Lung microvascular endothelial cell (primary cell): ENCODE measurements around the gene AKAP13. TPM values are rescaled to one million over a fixed set of nuclear protein-coding genes. Genes with fewer than 3 reads are reported as not detected.

ENCODE experiments used
- DNase-seq, 2 donors: peaks; one replicate each; pipeline versions ENCODE4 v3.0.0 to v3.0.0-alpha.2; 2010; ENCODE audit warnings: low read depth in 2 of 2
- total RNA-seq: library from RNA; depleted of rRNA; stranded (reverse); fragments of >200 nt; gene quantifications from 2 replicates; pipeline ENCODE4 v1.2.1, GENCODE V29; 2014

AKAP13 gene
- total RNA-seq, 1 donor from 2014 or later: 44.4 TPM

GRCh38 chr15:85444122-85444745, 63.8 kb downstream of the AKAP13 start:
- DNase-seq: no peak

DNA sequence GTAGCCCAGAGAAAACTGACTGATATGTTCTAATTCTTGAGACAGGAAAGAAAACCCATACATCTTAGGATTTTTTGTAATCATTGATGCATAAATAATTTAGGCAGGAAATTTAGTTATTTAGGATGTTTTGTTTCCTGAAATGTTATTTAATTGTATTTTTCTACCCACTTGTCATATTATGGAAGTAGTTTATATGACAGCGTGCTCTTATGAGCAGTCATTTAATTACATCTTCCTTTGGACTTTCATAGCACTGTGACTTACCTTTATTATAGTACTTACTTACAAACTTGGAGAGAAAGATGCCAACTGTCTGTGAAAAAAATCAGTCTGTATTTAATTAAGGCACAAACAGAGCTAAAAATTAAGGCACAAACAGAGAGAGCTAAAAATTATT, 65.0 kb downstream of the AKAP13 start:
- DNase-seq: no peak

GRCh38 chr15:85451099-85451700, 70.8 kb downstream of the AKAP13 start:
- no peak for DNase-seq

DNA sequence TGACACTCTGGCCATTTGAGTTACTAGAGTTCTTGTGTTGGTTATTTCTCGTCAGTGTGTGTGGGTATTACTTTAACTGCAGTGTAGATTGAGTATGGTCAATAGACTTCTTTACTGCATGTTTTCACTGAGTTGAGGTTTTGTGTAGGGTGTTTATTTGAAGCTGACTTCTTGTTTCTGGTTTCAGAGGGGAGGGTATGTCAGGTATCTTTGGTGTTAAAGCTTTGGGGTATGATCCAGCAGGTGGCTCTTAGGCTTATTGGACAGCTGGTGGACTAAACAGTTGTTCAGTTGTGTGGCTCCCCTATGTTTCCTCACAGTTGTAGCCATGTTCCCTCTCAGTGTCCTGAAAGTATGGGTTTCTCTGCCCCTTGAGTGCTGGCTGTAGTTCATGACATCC, 72.0 kb downstream of the AKAP13 start:
- no peak for DNase-seq

DNA sequence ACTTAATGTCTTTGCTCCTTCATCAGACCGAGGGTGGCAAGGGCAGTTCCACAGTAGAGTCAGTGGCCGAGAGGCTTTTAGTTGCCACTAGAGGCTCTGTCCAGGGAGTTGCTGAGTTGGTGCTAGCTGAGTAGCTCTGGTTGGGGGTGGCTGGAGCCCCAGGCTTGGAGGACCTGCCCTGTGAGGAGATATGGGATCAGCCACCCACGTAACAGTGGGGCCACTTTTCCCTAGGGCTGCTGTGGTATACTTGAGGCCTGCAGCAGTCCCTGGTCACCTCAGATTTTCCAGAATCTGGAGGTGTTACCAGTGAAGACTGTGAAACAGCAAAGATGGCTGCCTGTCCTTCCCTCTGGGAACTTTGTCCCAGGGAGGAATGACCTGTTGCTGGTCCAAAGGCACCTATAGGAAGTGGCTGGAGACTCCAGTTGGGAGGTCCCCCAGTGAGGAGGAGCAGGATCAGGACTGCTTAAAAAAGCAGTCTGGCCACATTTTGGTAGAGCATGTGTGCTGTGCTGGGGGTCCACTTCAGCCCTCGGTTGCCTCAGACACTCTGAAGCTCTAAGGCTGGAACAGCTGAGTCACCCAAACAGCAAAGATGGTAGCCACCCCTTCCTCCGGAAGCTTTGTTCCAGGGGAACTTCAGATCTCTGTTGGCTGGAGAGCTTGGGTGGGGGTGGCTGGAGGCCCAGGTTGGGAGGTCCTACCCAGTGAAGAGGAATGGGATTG, 72.9 kb downstream of the AKAP13 start:
- peak; percentile 12 to 25 for DNase-seq

GRCh38 chr15:85454403-85454802, 74.0 kb downstream of the AKAP13 start:
- DNase-seq: no peak

DNA sequence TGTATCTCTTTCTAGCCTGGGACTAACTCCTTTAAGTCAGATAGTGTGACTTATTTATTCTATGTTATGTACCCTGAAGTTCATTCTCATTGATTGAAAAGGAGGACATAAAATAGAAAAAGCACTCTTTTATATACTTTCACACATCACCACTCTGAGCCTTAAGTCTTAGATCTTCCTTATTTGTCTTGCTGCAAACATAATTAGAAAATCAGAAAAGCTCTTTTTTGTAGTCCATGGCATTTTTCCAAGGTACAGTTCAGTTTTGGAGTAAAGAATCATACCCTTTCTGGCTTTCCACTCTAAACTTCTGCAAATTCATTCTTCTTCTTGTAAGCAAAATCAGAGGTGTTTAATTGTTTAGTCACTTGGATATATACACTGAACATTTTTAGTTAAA, 75.5 kb downstream of the AKAP13 start:
- DNase-seq: no peak

DNA sequence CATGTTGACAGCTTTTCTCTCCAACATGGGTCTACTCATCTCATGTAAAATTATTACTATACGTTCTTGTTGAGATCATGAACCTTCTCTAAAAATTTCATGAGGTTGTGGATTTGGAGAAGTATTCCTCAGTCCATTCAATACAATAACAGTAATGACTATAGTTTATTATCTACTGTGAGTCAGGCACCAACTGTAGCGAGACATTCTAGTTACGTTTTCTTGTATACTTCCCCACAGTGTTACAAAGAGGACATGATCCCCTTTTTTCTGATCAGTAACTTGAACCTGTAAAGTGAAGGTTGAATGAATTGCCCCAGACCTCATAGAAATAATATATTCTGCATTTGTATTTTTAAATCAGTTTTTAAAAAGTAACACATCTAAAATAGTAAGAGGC, 76.4 kb downstream of the AKAP13 start:
- no peak for DNase-seq

GRCh38 chr15:85457392-85457968, 77.1 kb downstream of the AKAP13 start:
- DNase-seq: no peak

DNA sequence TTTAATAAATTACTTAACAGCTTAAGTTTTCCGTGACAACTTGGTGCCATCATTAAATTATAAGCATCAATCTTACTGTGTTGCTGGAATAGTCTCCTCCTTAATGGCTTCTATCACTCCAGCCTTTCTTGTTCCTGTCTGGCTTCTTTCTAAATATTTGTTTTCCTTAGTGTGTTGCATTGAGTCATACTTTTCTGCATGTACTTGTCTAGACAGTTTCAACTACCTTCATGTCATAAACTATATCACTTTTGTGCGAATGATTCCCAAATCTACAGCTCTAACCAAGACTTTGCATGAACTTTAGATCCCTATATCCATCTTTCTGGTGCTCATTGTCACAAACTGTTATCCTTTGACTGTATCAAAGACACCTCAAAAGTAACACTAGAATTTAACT, 78.4 kb downstream of the AKAP13 start:
- DNase-seq: peak in 1 of 2 donors; percentile 20

GRCh38 chr15:85462029-85462428, 81.6 kb downstream of the AKAP13 start:
- DNase-seq: no peak

DNA sequence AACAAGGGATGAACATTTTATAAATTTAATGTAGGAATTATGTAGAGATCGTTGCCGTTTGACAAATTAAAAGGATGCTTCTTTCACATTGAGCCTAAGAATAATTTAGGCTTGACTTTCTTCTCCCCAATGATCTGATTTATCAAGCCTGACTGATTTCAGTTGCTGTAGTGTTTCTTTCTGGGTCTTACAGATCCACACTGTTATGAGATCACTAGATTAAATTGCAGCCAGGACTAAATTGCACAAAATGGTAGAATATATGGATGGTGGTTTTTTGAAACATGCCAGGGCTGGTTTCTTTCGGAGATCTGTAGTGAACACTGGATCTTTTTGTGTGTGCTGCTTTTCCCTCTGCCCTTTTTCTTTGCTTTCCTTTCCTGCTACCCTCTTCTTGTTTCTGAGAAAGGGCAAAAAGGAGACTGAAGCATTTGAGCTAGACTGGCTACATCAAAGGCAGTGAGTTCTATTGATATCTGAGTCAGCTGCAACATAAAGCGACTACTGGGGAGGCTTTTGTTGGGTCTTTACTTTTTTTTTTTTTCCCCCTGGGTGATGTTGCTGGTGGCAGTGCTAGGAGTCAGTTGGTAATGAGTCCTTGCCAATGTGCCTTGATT, 83.0 kb downstream of the AKAP13 start:
- DNase-seq: no peak

DNA sequence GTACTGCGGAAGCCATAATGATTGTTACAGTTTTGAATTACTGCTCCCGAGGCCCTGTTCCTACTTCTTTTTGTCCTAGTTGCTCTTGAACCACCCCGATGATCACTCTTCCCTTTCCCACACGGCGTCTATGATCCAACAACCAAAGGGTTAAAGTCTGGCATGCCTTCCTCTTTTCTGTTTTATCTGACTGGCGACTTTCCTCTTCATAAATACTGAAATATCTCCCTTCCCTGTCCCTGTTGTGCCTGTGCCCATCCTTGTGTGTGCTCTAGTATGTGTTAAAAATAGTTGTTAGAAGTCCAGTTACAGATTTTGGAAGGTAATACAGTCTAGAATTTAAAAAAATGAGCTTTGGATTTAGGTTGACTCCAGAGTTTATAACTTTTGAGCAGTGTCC, 83.6 kb downstream of the AKAP13 start:
- no peak for DNase-seq

DNA sequence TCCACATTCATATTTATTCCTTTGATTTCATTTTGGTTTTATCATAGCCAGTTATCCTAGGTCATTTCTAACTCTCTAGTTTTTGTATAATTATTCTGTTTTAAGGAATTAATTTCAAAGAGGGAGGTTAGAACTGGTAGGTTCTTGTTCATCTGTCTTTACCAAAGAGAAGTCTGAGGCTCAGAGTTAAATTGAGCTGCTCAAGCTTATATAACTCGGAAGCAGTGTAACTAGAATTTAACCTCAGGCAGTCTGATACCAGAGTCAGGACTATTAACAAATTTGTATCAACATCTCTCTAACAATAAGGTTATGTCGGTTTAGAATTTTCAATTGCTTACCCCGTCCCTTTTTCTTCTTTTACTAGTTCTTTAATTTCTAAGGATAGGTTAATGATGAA, 84.1 kb downstream of the AKAP13 start:
- no peak for DNase-seq

- DNase-seq: no peak
Observed at GRCh38 chr15:85470563-85471271, 90.3 kb downstream of the AKAP13 start.

GRCh38 chr15:85472349-85472748, 91.9 kb downstream of the AKAP13 start:
- DNase-seq: no peak

- DNase-seq: no peak
Observed at GRCh38 chr15:85473455-85473854, 93.1 kb downstream of the AKAP13 start.

DNA sequence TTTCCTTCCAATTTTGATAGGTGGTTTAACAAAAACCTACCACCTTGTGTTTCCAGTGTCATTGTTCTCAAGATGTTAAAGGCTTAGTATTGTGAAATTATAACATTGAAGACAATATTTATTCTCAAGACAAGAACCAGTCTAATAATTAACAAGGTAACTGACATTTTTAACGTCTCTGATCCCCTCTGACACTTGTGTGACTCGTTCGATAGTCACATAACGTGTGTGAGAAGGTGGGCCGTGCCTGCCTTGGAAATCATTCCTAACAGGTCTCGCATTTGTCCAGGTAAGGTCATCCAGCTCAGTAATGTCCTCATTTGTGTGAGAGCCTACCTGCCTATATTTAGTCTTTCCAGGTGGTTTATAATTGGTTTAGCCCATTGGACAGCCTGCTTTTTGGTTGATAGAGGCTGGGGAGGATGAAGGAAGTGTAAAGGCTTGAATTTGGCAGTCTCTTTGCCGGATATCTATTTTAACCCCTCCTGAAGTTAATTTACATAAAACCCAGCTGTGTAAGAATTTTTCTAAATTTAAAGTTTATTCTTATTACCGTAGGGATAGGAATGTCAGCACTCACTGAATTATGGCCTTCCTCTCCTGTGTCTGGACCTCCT, 94.4 kb downstream of the AKAP13 start:
- DNase-seq: no peak

DNA sequence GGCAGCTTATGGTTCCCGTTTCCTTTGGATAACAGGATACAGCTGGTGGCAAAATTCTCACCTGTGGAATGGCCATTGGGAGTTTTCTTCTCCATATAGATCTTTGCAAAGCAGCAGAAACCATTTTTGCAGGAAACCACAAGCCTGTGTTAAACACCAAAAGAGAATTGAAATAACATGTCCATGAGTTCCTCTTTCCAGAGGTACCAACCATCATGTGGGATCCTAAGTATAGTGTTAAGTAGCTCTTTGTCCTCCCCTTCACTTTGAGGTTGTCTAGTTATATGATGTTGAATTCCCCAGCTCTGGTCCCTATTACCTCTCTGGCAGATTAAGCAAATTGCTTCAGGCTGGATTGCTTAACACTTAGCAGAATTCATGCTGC, 94.9 kb downstream of the AKAP13 start:
- peak; percentile 84 to 91 for DNase-seq

GRCh38 chr15:85475711-85476110, 95.3 kb downstream of the AKAP13 start:
- DNase-seq: no peak

DNA sequence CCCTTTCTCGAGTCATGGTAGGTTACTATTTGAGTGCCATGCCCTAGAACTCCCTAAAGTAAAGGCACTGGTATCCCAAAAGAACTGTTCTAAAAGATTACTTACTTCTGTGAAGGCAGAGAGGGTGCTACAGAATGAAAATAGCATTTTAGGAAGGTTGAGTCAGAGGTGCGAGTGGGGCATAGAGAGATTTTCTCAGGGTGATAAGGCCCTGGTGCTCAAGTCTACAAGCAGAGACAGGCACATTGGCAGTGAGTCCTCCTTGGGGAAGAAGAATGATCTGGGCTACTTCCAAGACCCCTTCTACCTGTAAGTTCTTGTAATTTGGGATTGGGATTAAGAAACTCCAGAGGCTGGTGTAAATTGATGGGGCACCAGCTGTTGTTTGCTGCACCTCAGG, 96.7 kb downstream of the AKAP13 start:
- DNase-seq: no peak
